OCI-LY7 (cell line): Measurements from ENCODE around the gene ALKBH3. TPM values are rescaled to one million over a fixed set of nuclear protein-coding genes. Genes with fewer than 3 reads are reported as not detected.

Source experiments
- BruUV-seq: library from RNA; stranded (reverse); fragments of 400-500 nt; replicated peaks from 2 replicates; lab custom pipeline; 2021; lab: Mats Ljungman, UMichigan
- CTCF ChIA-PET: fragments of 300-600 bp; sonication (Branson Sonifier 250); formaldehyde crosslinking; loops from one replicate; lab custom pipeline; 2022; ENCODE audit warnings: antibody characterized with exemption; ENCODE audit not compliant: unreplicated experiment; lab: Charles Lee
- POLR2A ChIA-PET: fragments of 300-600 bp; sonication (Branson Sonifier 250); formaldehyde crosslinking; loops from one replicate; lab custom pipeline; 2022; ENCODE audit warnings: antibody characterized with exemption; lab: Charles Lee
- DNase-seq: peaks from one replicate; pipeline ENCODE4 v3.0.0-alpha.2; 2015; ENCODE audit warnings: low spot score
- H2AFZ ChIP-seq: fragments of 200-600 bp; sonication (generic), shearing (Covaris generic); 2 replicates; pipeline ENCODE4 v1.6.1; 2014; ENCODE audit warnings: mild to moderate bottlenecking, antibody characterized with exemption, low read length, moderate library complexity
- H3K27ac ChIP-seq: fragments of 200-600 bp; sonication (generic); 2 replicates; pipeline ENCODE4 v1.5.1; 2014; ENCODE audit warnings: mixed run types, low read depth, mild to moderate bottlenecking, moderate library complexity, low read length, inconsistent platforms; ENCODE audit not compliant: poor library complexity, severe bottlenecking
- H3K36me3 ChIP-seq: fragments of 200-600 bp; sonication (generic); 2 replicates; pipeline ENCODE4 v1.6.1; 2014; ENCODE audit warnings: mild to moderate bottlenecking, antibody characterized with exemption, low read length, moderate library complexity, mixed read lengths; ENCODE audit not compliant: insufficient read depth
- H3K4me1 ChIP-seq: fragments of 200-600 bp; sonication (generic); 2 replicates; pipeline ENCODE4 v1.5.1; 2014; ENCODE audit warnings: mild to moderate bottlenecking, low read length; ENCODE audit not compliant: insufficient read depth, poor library complexity, severe bottlenecking
- H3K4me2 ChIP-seq: fragments of 200-600 bp; sonication (generic); 2 replicates; pipeline ENCODE4 v1.6.1; 2014; ENCODE audit warnings: mild to moderate bottlenecking, low read length
- H3K4me3 ChIP-seq: fragments of 200-600 bp; sonication (generic); 2 replicates; pipeline ENCODE4 v1.5.1; 2014; ENCODE audit warnings: mild to moderate bottlenecking, low read depth, low read length; ENCODE audit not compliant: poor library complexity, severe bottlenecking
- H3K79me2 ChIP-seq: fragments of 200-600 bp; sonication (generic); 2 replicates; pipeline ENCODE4 v1.6.1; 2016; ENCODE audit warnings: low read depth, mild to moderate bottlenecking, low read length, moderate library complexity, mixed read lengths; ENCODE audit not compliant: insufficient read depth
- H3K9me2 ChIP-seq: fragments of 200-600 bp; sonication (generic); 2 replicates; pipeline ENCODE4 v1.6.1; 2016; ENCODE audit warnings: mild to moderate bottlenecking, low read length, mixed read lengths; ENCODE audit not compliant: insufficient read depth
- H3K9me3 ChIP-seq: fragments of 200-600 bp; sonication (generic); 2 replicates; pipeline ENCODE4 v1.6.1; 2014; ENCODE audit warnings: mild to moderate bottlenecking, mixed run types, low read length, mixed read lengths
- H4K20me1 ChIP-seq: fragments of 200-600 bp; sonication (generic); 2 replicates; pipeline ENCODE4 v1.6.1; 2014; ENCODE audit warnings: mild to moderate bottlenecking, antibody characterized with exemption, low read length, moderate library complexity, mixed read lengths; ENCODE audit not compliant: insufficient read depth
- EZH2phosphoT487 ChIP-seq: fragments of 200-600 bp; sonication (generic); IDR thresholded peaks from 2 replicates; pipeline ENCODE4 v1.6.1; 2018; ENCODE audit warnings: low read depth, borderline replicate concordance, mild to moderate bottlenecking, mixed run types, antibody characterized with exemption, low read length, moderate library complexity, mixed read lengths
- intact Hi-C: fragments of 100-400 bp; cut with micrococcal nuclease; formaldehyde crosslinking; loops from one replicate; pipeline ENCODE4 v1.10.0; 2022; ENCODE audit not compliant: unreplicated experiment
- total RNA-seq, 2 experiments: library from RNA; depleted of rRNA in 1 of 2; stranded (reverse); fragments of >200 nt in 1 of 2; shearing (Covaris generic) in 1 of 2; gene quantifications; 2 replicates each; pipeline ENCODE4 v1.2.3, GENCODE V29; 2014 to 2022
- TF ChIP-seq, protein P1 (sequence below): fragments of 200-600 bp; sonication (generic); conservative IDR thresholded peaks from 2 replicates; pipeline ENCODE4 v1.5.1; 2014; ENCODE audit warnings: mild to moderate bottlenecking, antibody characterized with exemption, low read length, moderate library complexity, mixed read lengths

Gene ALKBH3
- total RNA-seq, 2 experiments from 2014 or later, result not detected

GRCh38 chr11:43947815-43948214 lies 67.2 kb downstream of the ALKBH3 start:
- TF ChIP-seq, protein P1, sequence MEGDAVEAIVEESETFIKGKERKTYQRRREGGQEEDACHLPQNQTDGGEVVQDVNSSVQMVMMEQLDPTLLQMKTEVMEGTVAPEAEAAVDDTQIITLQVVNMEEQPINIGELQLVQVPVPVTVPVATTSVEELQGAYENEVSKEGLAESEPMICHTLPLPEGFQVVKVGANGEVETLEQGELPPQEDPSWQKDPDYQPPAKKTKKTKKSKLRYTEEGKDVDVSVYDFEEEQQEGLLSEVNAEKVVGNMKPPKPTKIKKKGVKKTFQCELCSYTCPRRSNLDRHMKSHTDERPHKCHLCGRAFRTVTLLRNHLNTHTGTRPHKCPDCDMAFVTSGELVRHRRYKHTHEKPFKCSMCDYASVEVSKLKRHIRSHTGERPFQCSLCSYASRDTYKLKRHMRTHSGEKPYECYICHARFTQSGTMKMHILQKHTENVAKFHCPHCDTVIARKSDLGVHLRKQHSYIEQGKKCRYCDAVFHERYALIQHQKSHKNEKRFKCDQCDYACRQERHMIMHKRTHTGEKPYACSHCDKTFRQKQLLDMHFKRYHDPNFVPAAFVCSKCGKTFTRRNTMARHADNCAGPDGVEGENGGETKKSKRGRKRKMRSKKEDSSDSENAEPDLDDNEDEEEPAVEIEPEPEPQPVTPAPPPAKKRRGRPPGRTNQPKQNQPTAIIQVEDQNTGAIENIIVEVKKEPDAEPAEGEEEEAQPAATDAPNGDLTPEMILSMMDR, result no peak
- no peak for TF ChIP-seq EZH2phosphoT487
- H3K79me2 ChIP-seq, result no peaks in the 10 kb centered on the region
- H3K4me2 ChIP-seq, result no peak overlapping the region
- CTCF ChIA-PET, result no interaction called here
- POLR2A ChIA-PET, result interaction anchor here (0.6 kb wide), 2 partner anchors 371 to 495 kb away, joined by 3 read pairs; no protein-coding TSS in a partner anchor
- no peaks in the 10 kb centered on the region for H3K9me2 ChIP-seq
- H3K9me3 ChIP-seq, result no peaks in the 10 kb centered on the region
- no peak overlapping the region for H3K4me3 ChIP-seq
- no peak overlapping the region for H3K27ac ChIP-seq
- H2AFZ ChIP-seq, result no peak overlapping the region
- H4K20me1 ChIP-seq, result no peaks in the 10 kb centered on the region
- intact Hi-C loops, result no loop called here
- H3K4me1 ChIP-seq, result no peaks in the 10 kb centered on the region
- no peaks in the 10 kb centered on the region for H3K36me3 ChIP-seq
- DNase-seq, result no peak
- BruUV-seq, result no TSS peak

DNA sequence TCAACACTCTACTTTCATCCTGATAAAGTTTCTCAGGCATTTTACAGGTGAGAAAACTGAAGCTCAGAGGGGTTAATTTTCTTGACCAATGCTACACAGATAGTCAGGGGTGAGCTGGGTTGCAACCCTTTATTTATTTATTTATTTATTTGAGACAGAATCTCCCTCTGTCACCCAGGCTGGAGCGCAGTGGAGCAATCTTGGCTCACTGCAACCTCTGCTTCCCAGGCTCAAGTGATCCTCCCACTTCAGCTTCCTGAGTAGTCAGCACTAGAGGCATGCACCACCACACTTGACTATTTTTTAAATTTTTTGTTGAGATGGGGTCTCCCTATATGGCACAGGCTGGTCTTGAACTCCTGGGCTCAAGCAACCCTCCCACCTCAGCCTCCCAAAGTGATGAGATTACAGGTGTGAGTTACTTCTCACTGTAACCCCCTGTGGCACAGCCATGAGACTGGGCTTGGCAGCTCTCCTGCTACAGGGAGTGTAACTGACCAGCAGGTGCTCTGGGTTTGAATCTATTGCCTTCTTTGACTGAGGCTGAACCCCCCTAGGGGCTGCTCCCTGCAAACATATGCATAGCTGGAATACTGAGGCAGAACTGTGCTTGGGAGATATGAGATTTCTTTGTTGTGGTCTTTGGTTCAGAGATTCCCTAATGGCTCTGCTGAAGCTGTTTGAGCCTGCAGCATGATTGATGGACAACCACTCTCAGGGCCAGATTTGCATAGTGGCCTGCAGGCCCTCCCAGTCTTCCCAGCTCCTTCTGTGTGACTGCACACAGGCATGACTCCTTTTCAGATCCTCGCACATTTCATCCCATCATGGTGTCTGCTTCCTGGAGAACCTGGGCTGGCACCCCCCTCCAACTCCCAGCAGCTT lies 68.0 kb downstream of the ALKBH3 start:
- no peaks in the 10 kb centered on the region for H3K9me2 ChIP-seq
- POLR2A ChIA-PET, result interaction anchor here (0.6 to 0.7 kb wide), 2 partner anchors 328 to 495 kb away, joined by 3 read pairs; no protein-coding TSS in a partner anchor
- intact Hi-C loops, result no loop called here
- H3K9me3 ChIP-seq, result no peaks in the 10 kb centered on the region
- no peaks in the 10 kb centered on the region for H3K36me3 ChIP-seq
- CTCF ChIA-PET, result no interaction called here
- no peaks in the 10 kb centered on the region for H3K4me1 ChIP-seq
- H3K4me2 ChIP-seq, result no peak overlapping the region
- H2AFZ ChIP-seq, result no peak overlapping the region
- no peaks in the 10 kb centered on the region for H3K79me2 ChIP-seq
- no peak overlapping the region for H3K27ac ChIP-seq
- no peaks in the 10 kb centered on the region for H4K20me1 ChIP-seq
- BruUV-seq, result no TSS peak
- DNase-seq, result no peak
- H3K4me3 ChIP-seq, result no peak overlapping the region
- TF ChIP-seq, protein P1, result no peak
- no peak for TF ChIP-seq EZH2phosphoT487

GRCh38 chr11:43950311-43950855 lies 69.8 kb downstream of the ALKBH3 start:
- no peak overlapping the region for H3K4me2 ChIP-seq
- no peaks in the 10 kb centered on the region for H3K36me3 ChIP-seq
- H3K4me3 ChIP-seq, result no peak overlapping the region
- no peaks in the 10 kb centered on the region for H4K20me1 ChIP-seq
- no peak for DNase-seq
- H3K27ac ChIP-seq, result no peak overlapping the region
- CTCF ChIA-PET, result no interaction called here
- H3K79me2 ChIP-seq, result no peaks in the 10 kb centered on the region
- H3K9me2 ChIP-seq, result no peaks in the 10 kb centered on the region
- POLR2A ChIA-PET, result no interaction called here
- no peaks in the 10 kb centered on the region for H3K4me1 ChIP-seq
- BruUV-seq, result no TSS peak
- no peaks in the 10 kb centered on the region for H3K9me3 ChIP-seq
- no peak overlapping the region for H2AFZ ChIP-seq
- intact Hi-C loops, result no loop called here
- TF ChIP-seq EZH2phosphoT487, result no peak
- TF ChIP-seq, protein P1, result no peak
